Measurements from ENCODE around the gene ANAPC7. TPM values are rescaled to one million over a fixed set of nuclear protein-coding genes. Genes with fewer than 3 reads are reported as not detected.
A peak's percentile ranks its signal among the peaks of the same experiment; 100 is the strongest.

Gene ANAPC7
- total RNA-seq, 1 experiment from 2014 or later = 85.8 TPM

DNA sequence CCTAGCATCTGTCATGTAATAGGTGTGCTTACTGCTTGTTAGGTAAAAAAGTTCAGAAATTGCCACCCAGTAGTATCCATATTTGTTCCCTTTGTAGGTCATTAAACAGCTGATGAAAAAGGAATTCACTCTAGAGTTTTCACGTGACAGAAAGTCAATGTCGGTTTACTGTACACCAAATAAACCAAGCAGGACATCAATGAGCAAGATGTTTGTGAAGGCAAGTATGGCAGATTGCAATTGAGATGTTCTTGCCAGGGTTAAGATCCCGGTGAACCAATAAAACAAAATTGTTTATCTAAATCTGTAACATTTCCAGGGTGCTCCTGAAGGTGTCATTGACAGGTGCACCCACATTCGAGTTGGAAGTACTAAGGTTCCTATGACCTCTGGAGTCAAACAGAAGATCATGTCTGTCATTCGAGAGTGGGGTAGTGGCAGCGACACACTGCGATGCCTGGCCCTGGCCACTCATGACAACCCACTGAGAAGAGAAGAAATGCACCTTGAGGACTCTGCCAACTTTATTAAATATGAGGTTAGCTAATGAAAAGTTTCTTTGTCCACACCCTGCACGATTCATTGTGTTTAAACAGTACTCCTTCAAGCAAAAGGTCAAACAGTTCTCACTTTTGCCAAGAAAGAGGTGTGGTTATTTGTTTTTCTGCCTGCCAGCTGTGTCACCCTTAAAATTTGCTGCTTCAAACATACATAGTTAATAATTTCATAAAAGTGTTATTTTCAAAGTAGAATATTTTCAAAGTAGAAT lies 64.1 kb downstream of the ANAPC7 start:
- Histone ChIP-seq H3K27ac (ENCODE audit: low read length) (no peak overlapping the region), H3K4me1 (ENCODE audit: control insufficient read depth, insufficient read depth, low read length) (no peaks in the 10 kb centered on the region), H3K9me3 (ENCODE audit: control insufficient read depth, insufficient read depth, low read depth, low read length) (no peaks in the 10 kb centered on the region), H3K36me3 (ENCODE audit: control insufficient read depth, insufficient read depth, low read length) (peaks cover 62% of the 10 kb centered on the region), H3K27me3 (ENCODE audit: control insufficient read depth, insufficient read depth, low read length) (no peaks in the 10 kb centered on the region), H3K4me3 (ENCODE audit: low read depth in 2 of 2, low read length in 2 of 2) (no peak overlapping the region)
- no peak for DNase-seq (ENCODE audit: low read depth, low spot score)
- POLR2A ChIA-PET = no interaction called here
- CTCF ChIA-PET = interaction anchor here (0.6 kb wide), 1 partner anchor 270 kb away, joined by 3 read pairs; no protein-coding TSS in a partner anchor
- in situ Hi-C loops (cut with HindIII; ENCODE audit: low pct_unique_long_range_greater_than_20kb, low sequenced_read_pairs) = no loop called here
- no peak for ATAC-seq
- intact Hi-C loops (cut with micrococcal nuclease; ENCODE audit: unreplicated experiment) = no loop called here
- TF ChIP-seq, protein P1, sequence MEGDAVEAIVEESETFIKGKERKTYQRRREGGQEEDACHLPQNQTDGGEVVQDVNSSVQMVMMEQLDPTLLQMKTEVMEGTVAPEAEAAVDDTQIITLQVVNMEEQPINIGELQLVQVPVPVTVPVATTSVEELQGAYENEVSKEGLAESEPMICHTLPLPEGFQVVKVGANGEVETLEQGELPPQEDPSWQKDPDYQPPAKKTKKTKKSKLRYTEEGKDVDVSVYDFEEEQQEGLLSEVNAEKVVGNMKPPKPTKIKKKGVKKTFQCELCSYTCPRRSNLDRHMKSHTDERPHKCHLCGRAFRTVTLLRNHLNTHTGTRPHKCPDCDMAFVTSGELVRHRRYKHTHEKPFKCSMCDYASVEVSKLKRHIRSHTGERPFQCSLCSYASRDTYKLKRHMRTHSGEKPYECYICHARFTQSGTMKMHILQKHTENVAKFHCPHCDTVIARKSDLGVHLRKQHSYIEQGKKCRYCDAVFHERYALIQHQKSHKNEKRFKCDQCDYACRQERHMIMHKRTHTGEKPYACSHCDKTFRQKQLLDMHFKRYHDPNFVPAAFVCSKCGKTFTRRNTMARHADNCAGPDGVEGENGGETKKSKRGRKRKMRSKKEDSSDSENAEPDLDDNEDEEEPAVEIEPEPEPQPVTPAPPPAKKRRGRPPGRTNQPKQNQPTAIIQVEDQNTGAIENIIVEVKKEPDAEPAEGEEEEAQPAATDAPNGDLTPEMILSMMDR (IDR thresholded peaks at IDR 0.05) = no peak
- TF ChIP-seq TCF7L2 (IDR thresholded peaks at IDR 0.05; ENCODE audit: low read depth, low read length) (no peak), SIN3A (IDR thresholded peaks at IDR 0.05; ENCODE audit: borderline replicate concordance, insufficient read depth, low read depth, low read length) (no peak), POLR2AphosphoS5 (IDR thresholded peaks at IDR 0.05; ENCODE audit: low read depth, low read length) (no peak)
- TF ChIP-seq, protein P2, sequence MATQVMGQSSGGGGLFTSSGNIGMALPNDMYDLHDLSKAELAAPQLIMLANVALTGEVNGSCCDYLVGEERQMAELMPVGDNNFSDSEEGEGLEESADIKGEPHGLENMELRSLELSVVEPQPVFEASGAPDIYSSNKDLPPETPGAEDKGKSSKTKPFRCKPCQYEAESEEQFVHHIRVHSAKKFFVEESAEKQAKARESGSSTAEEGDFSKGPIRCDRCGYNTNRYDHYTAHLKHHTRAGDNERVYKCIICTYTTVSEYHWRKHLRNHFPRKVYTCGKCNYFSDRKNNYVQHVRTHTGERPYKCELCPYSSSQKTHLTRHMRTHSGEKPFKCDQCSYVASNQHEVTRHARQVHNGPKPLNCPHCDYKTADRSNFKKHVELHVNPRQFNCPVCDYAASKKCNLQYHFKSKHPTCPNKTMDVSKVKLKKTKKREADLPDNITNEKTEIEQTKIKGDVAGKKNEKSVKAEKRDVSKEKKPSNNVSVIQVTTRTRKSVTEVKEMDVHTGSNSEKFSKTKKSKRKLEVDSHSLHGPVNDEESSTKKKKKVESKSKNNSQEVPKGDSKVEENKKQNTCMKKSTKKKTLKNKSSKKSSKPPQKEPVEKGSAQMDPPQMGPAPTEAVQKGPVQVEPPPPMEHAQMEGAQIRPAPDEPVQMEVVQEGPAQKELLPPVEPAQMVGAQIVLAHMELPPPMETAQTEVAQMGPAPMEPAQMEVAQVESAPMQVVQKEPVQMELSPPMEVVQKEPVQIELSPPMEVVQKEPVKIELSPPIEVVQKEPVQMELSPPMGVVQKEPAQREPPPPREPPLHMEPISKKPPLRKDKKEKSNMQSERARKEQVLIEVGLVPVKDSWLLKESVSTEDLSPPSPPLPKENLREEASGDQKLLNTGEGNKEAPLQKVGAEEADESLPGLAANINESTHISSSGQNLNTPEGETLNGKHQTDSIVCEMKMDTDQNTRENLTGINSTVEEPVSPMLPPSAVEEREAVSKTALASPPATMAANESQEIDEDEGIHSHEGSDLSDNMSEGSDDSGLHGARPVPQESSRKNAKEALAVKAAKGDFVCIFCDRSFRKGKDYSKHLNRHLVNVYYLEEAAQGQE (IDR thresholded peaks at IDR 0.05; ENCODE audit: insufficient read depth in 1 of 2, low read depth in 2 of 2, low read length in 1 of 2) = no peak
- no TSS peak for BruUV-seq (replicated peaks)

GRCh38 chr12:110338754-110339153 lies 64.8 kb downstream of the ANAPC7 start:
- no peaks in the 10 kb centered on the region for H3K27me3 ChIP-seq (ENCODE audit: control insufficient read depth, insufficient read depth, low read length)
- intact Hi-C loops (cut with micrococcal nuclease; ENCODE audit: unreplicated experiment) (no loop called here), in situ Hi-C loops (cut with HindIII; ENCODE audit: low pct_unique_long_range_greater_than_20kb, low sequenced_read_pairs) (no loop called here)
- H3K4me3 ChIP-seq (ENCODE audit: low read depth in 2 of 2, low read length in 2 of 2) = no peak overlapping the region
- H3K36me3 ChIP-seq (ENCODE audit: control insufficient read depth, insufficient read depth, low read length) = peaks cover 62% of the 10 kb centered on the region
- no peak overlapping the region for H3K27ac ChIP-seq (ENCODE audit: low read length)
- POLR2A ChIA-PET = no interaction called here
- H3K9me3 ChIP-seq (ENCODE audit: control insufficient read depth, insufficient read depth, low read depth, low read length) = no peaks in the 10 kb centered on the region
- no TSS peak for BruUV-seq (replicated peaks)
- TF ChIP-seq TCF7L2 (IDR thresholded peaks at IDR 0.05; ENCODE audit: low read depth, low read length) (no peak), SIN3A (IDR thresholded peaks at IDR 0.05; ENCODE audit: borderline replicate concordance, insufficient read depth, low read depth, low read length) (no peak), POLR2AphosphoS5 (IDR thresholded peaks at IDR 0.05; ENCODE audit: low read depth, low read length) (no peak)
- TF ChIP-seq, protein P1 (IDR thresholded peaks at IDR 0.05) = no peak
- TF ChIP-seq, protein P2 (IDR thresholded peaks at IDR 0.05; ENCODE audit: insufficient read depth in 1 of 2, low read depth in 2 of 2, low read length in 1 of 2) = no peak
- H3K4me1 ChIP-seq (ENCODE audit: control insufficient read depth, insufficient read depth, low read length) = no peaks in the 10 kb centered on the region
- DNase-seq (ENCODE audit: low read depth, low spot score) (no peak), ATAC-seq (0 out of 2 replicates have a peak, but pooled peaks have one; percentile 43)
- CTCF ChIA-PET = no interaction called here

Measured in Panc1 (cell line).